A549 (cell line): Measurements from ENCODE around the gene TRMT44. TPM values are rescaled to one million over a fixed set of nuclear protein-coding genes. Genes with fewer than 3 reads are reported as not detected.
"Not testable (repeated sequence)": the region's sequence is repeated elsewhere in the genome, so short reads cannot be mapped to it uniquely, and the experiment has no call there.

Source experiments
- ATAC-seq, 2 experiments: fragments of 200-7000 bp in 1 of 2; fragments of >200 bp in 1 of 2; cut with Nextera tagmentation in 1 of 2; cut with Tn5 transposase in 1 of 2; 3 replicates each; pipeline versions ENCODE4 v1.8.0 to v1.9.1; 2018 to 2020; ENCODE audit warnings: mild to moderate bottlenecking in 1 of 2, moderate library complexity in 1 of 2
- CTCF ChIA-PET: fragments of 300-600 bp; sonication (Branson Sonifier 250); formaldehyde crosslinking; extraction: SDS; loops from one replicate; lab custom pipeline; 2021; ENCODE audit warnings: antibody characterized with exemption, inconsistent platforms; lab: Yijun Ruan, JAX
- POLR2A ChIA-PET: fragments of 350-600 bp; formaldehyde crosslinking; extraction: SDS; loops from one replicate; lab custom pipeline; 2021; ENCODE audit warnings: antibody characterized with exemption, inconsistent platforms; lab: Yijun Ruan, JAX
- DNase-seq, 2 experiments: peaks; one replicate each; pipeline versions ENCODE4 v3.0.0 to v3.0.0-alpha.2; 2011 to 2016; ENCODE audit warnings: low read depth in 1 of 2, low spot score in 1 of 2
- FAIRE-seq: peaks from 2 replicates; lab custom pipeline; 2011; peaks lifted over from hg19 to GRCh38; lab: Jason Lieb, UNC
- H3K27ac ChIP-seq, 2 experiments: fragments of >200 bp; sonication (Bioruptor Twin); formaldehyde crosslinking; 3 replicates each; pipeline ENCODE4 v1.5.1; 2016 to 2017
- H3K4me1 ChIP-seq: fragments of >200 bp; sonication (Bioruptor Twin); formaldehyde crosslinking; 3 replicates; pipeline ENCODE4 v1.6.1; 2016
- H3K4me2 ChIP-seq: fragments of >200 bp; sonication (Bioruptor Twin); formaldehyde crosslinking; 3 replicates; pipeline ENCODE4 v1.6.1; 2016
- H3K4me3 ChIP-seq: fragments of >200 bp; sonication (Bioruptor Twin); formaldehyde crosslinking; 3 replicates; pipeline ENCODE4 v1.5.1; 2016
- H3K9me3 ChIP-seq: fragments of >200 bp; sonication (Bioruptor Twin); formaldehyde crosslinking; 3 replicates; pipeline ENCODE4 v1.6.1; 2016
- BCL3 ChIP-seq: fragments of >200 bp; sonication (Bioruptor Twin); formaldehyde crosslinking; IDR thresholded peaks from 3 replicates; pipeline ENCODE4 v1.6.1; 2016
- BHLHE40 ChIP-seq: IDR thresholded peaks from 2 replicates; pipeline ENCODE4 v1.6.1; 2012; ENCODE audit warnings: low read depth, low read length, inconsistent platforms
- FOSL2 ChIP-seq, 2 experiments: fragments of 450-650 bp in 1 of 2; fragments of >200 bp in 1 of 2; sonication (Bioruptor Twin) in 1 of 2; formaldehyde crosslinking; IDR thresholded peaks; 2 replicates each; pipeline versions ENCODE4 v1.5.0 to v1.6.1; 2016 to 2020; ENCODE audit warnings: mild to moderate bottlenecking in 1 of 2, moderate library complexity in 1 of 2
- GATA3 ChIP-seq: IDR thresholded peaks from 2 replicates; pipeline ENCODE4 v1.6.1; 2012; ENCODE audit warnings: borderline replicate concordance
- HDAC2 ChIP-seq: fragments of 200-600 bp; sonication (generic); IDR thresholded peaks from 2 replicates; pipeline ENCODE4 v1.6.1; 2016
- HEYL ChIP-seq: fragments of 250-450 bp; sonication (Bioruptor Pico); IDR thresholded peaks from 2 replicates; pipeline ENCODE4 v1.8.0; 2021; ENCODE audit warnings: mild to moderate bottlenecking, moderate library complexity
- JUN ChIP-seq, 2 experiments: fragments of >200 bp; sonication (Bioruptor Twin); formaldehyde crosslinking; IDR thresholded peaks; 2 replicates in 1 of 2; 3 replicates in 1 of 2; pipeline ENCODE4 v1.6.1; 2016 to 2017
- KDM1A ChIP-seq: fragments of 200-600 bp; sonication (generic); IDR thresholded peaks from 2 replicates; pipeline ENCODE4 v1.6.1; 2016; ENCODE audit warnings: low read depth, mild to moderate bottlenecking
- KDM5A ChIP-seq: fragments of 200-600 bp; sonication (generic); IDR thresholded peaks from 2 replicates; pipeline ENCODE4 v1.6.1; 2016; ENCODE audit warnings: antibody characterized with exemption, mild to moderate bottlenecking
- MAZ ChIP-seq: fragments of 150-350 bp; IDR thresholded peaks from 2 replicates; pipeline ENCODE4 v1.6.1; 2014; ENCODE audit warnings: antibody characterized with exemption, low read depth, low read length, borderline replicate concordance
- NFE2L2 ChIP-seq: fragments of 150-350 bp; conservative IDR thresholded peaks from 2 replicates; pipeline ENCODE4 v1.6.1; 2014; ENCODE audit warnings: low read length
- RAD21 ChIP-seq, 2 experiments: fragments of >200 bp in 1 of 2; sonication (Bioruptor Twin) in 1 of 2; formaldehyde crosslinking in 1 of 2; IDR thresholded peaks in 1 of 2; conservative IDR thresholded peaks in 1 of 2; 2 replicates in 1 of 2; 3 replicates in 1 of 2; pipeline ENCODE4 v1.6.1; 2012 to 2018; ENCODE audit warnings: inconsistent platforms in 1 of 2
- RFX5 ChIP-seq: fragments of 450-650 bp; IDR thresholded peaks from 2 replicates; pipeline ENCODE4 v1.7.1; 2014; ENCODE audit warnings: antibody characterized with exemption, mild to moderate bottlenecking, moderate library complexity
- SMC3 ChIP-seq: fragments of >200 bp; sonication (Bioruptor Twin); formaldehyde crosslinking; IDR thresholded peaks from 3 replicates; pipeline ENCODE4 v1.6.1; 2018; ENCODE audit warnings: inconsistent platforms
- ZSCAN20 ChIP-seq: fragments of 250-450 bp; sonication (Bioruptor Pico); IDR thresholded peaks from 2 replicates; pipeline ENCODE4 v1.8.0; 2022; ENCODE audit warnings: mild to moderate bottlenecking, moderate library complexity
- WGBS: methylation state at CpG from one replicate; pipeline ENCODE4 v1.1.6; 2017; ENCODE audit errors: missing lambda C conversion rate; 5-methylcytosine and 5-hydroxymethylcytosine counted together
- polyA plus RNA-seq, 4 experiments: library from polyadenylated mRNA; depleted of rRNA in 3 of 4; stranded (reverse); fragments of >200 nt; fragmentation: RNase III in 1 of 4; extraction: RNeasy Plus Mini Kit Qiagen cat#74134 plus additional on column Dnase treatment in 1 of 4; gene quantifications; 2 replicates in 3 of 4; 3 replicates in 1 of 4; pipeline ENCODE4 v1.2.3, GENCODE V29; 2011 to 2017
- TF ChIP-seq, protein P1 (sequence below): fragments of >200 bp; sonication (Bioruptor Twin); formaldehyde crosslinking; IDR thresholded peaks from 3 replicates; pipeline ENCODE4 v1.5.1; 2016
- TF ChIP-seq, protein P2 (sequence below): fragments of >200 bp; sonication (Bioruptor Twin); formaldehyde crosslinking; IDR thresholded peaks from 2 replicates; pipeline ENCODE4 v1.6.1; 2016

Gene TRMT44
- polyA plus RNA-seq, 2 of the 4 experiments (the other 2 are of a cell fraction), result 5.0 to 7.0 TPM

- WGBS, result 97% methylated on average over 6 of the region's 9 CpGs
- ATAC-seq, result no peak
- Histone ChIP-seq H3K4me3 (no peak overlapping the region), H3K27ac (no peak overlapping the region), H3K4me1 (peaks cover 10% of the 10 kb centered on the region; the same call in 1 of the 3 replicates)
- POLR2A ChIA-PET, result no interaction called here
- TF ChIP-seq SMC3 (no peak), ZSCAN20 (CRISPR knock-in tag) (no peak), HDAC2 (no peak)
- TF ChIP-seq, all 56 proteins: peak for 0
- CTCF ChIA-PET, result interaction anchor here (0.7 to 20.7 kb wide), 6 partner anchors 11 to 228 kb away, joined by 3 to 270 read pairs (median 6); partner anchors contain the start of gene HTRA3
- DNase-seq, result no peak
- FAIRE-seq, result no peak
- Histone ChIP-seq H3K4me2 (no peak overlapping the region), H3K9me3 (no peaks in the 10 kb centered on the region)
Observed at GRCh38 chr4:8405516-8405875, 35.1 kb upstream of the TRMT44 start.

DNA sequence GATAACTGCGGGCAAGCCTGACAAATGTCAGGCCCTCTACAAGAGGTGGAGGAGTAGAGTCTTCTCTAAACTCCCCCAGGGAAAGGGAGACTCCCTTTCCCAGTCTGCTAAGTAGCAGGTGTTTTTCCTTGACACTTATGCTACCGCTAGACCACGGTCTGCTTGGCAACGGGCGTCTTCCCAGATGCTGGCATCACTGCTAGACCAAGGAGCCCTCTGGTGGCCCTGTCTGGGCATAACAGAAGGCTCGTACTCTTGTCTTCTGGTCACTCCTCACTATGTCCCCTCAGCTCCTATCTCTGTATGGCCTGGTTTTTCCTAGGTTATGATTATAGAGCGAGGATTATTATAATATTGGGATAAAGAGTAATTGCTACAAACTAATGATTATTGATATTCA is 33.7 kb upstream of the TRMT44 start:
- FAIRE-seq, H3K4me2 ChIP-seq, H3K4me3 ChIP-seq, ATAC-seq, DNase-seq, POLR2A ChIA-PET, H3K27ac ChIP-seq, H3K9me3 ChIP-seq, H3K4me1 ChIP-seq: not testable (repeated sequence)
- peak; percentile 40 to 54; a peak in 4 of 5 replicates for TF ChIP-seq RAD21 (conservative IDR thresholded peaks at IDR 0.05 in 1 of 2, IDR thresholded peaks at IDR 0.05 in 1 of 2)
- WGBS, result 57% methylated on average over 7 of the region's 7 CpGs
- CTCF ChIA-PET, result interaction anchor here (0.9 to 20.7 kb wide), 4 partner anchors 22 to 230 kb away, joined by 3 to 270 read pairs (median 40); partner anchors contain the start of gene HTRA3

- no peak for TF ChIP-seq KDM1A
- TF ChIP-seq NFE2L2, result no peak
- TF ChIP-seq HDAC2, result no peak
- no peak for TF ChIP-seq RFX5
- TF ChIP-seq JUN (IDR thresholded peaks at IDR 0.05), result no peak
- TF ChIP-seq BHLHE40, result no peak
- TF ChIP-seq FOSL2 (IDR thresholded peaks at IDR 0.05), result no peak
- no peak for TF ChIP-seq FOSL2 (CRISPR knock-in tag; IDR thresholded peaks at IDR 0.05)
- no peak for TF ChIP-seq GATA3
- TF ChIP-seq BCL3, result no peak
- TF ChIP-seq KDM5A, result no peak
- TF ChIP-seq, protein P1, sequence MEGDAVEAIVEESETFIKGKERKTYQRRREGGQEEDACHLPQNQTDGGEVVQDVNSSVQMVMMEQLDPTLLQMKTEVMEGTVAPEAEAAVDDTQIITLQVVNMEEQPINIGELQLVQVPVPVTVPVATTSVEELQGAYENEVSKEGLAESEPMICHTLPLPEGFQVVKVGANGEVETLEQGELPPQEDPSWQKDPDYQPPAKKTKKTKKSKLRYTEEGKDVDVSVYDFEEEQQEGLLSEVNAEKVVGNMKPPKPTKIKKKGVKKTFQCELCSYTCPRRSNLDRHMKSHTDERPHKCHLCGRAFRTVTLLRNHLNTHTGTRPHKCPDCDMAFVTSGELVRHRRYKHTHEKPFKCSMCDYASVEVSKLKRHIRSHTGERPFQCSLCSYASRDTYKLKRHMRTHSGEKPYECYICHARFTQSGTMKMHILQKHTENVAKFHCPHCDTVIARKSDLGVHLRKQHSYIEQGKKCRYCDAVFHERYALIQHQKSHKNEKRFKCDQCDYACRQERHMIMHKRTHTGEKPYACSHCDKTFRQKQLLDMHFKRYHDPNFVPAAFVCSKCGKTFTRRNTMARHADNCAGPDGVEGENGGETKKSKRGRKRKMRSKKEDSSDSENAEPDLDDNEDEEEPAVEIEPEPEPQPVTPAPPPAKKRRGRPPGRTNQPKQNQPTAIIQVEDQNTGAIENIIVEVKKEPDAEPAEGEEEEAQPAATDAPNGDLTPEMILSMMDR, result no peak
- no peak for TF ChIP-seq HEYL (CRISPR knock-in tag)
- TF ChIP-seq SMC3, result no peak
- no peak overlapping the region for H3K27ac ChIP-seq
- ChIA-PET CTCF (interaction anchor here (0.9 to 20.7 kb wide), 5 partner anchors 10 to 231 kb away, joined by 3 to 270 read pairs (median 29); partner anchors contain the start of gene HTRA3), POLR2A (no interaction called here)
- no peak overlapping the region for H3K4me3 ChIP-seq
- FAIRE-seq (no peak), ATAC-seq (no peak), DNase-seq (no peak)
- no peak overlapping the region for H3K4me2 ChIP-seq
- peaks cover 10% of the 10 kb centered on the region; the same call in 1 of the 3 replicates for H3K4me1 ChIP-seq
- 77% methylated on average over 14 of the region's 14 CpGs for whole genome bisulfite sequencing
- no peaks in the 10 kb centered on the region for H3K9me3 ChIP-seq
Observed at GRCh38 chr4:8407316-8407715, 33.3 kb upstream of the TRMT44 start.

DNA sequence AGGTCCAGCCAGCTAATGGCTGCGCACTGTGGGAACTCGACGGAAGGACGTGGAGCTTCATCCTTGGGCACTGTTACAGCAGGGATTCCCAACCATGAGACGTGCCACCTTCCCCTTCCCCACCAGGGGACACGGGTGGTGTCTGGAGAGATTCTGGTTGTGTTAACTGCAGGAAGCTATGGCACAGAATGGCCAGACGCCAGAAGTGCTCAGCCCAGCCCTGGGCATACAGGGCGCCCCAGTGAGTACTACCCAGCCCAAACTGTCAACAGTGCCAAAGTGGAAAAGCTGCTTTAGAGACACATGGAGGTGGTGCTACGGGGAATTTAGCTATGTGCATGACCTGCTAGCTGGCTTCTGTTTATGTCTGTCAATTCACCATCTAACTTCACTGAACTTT is 32.8 kb upstream of the TRMT44 start:
- CTCF ChIA-PET, result interaction anchor here (0.9 to 20.7 kb wide), 5 partner anchors 9 to 231 kb away, joined by 3 to 270 read pairs (median 29); partner anchors contain the start of gene HTRA3
- POLR2A ChIA-PET, result no interaction called here

More for the DNA sequence above, 32.8 kb upstream of the TRMT44 start:
- FAIRE-seq (no peak), DNase-seq (no peak), ATAC-seq (no peak)
- H3K4me2 ChIP-seq, result no peak overlapping the region
- no peak overlapping the region for H3K27ac ChIP-seq
- H3K9me3 ChIP-seq, result no peaks in the 10 kb centered on the region
- 84% methylated on average over 9 of the region's 9 CpGs for WGBS
- no peak overlapping the region for H3K4me3 ChIP-seq
- H3K4me1 ChIP-seq, result peaks cover 10% of the 10 kb centered on the region; the same call in 1 of the 3 replicates
- TF ChIP-seq MAZ, result no peak
- TF ChIP-seq, protein P2, sequence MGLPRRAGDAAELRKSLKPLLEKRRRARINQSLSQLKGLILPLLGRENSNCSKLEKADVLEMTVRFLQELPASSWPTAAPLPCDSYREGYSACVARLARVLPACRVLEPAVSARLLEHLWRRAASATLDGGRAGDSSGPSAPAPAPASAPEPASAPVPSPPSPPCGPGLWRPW, result no peak
- TF ChIP-seq, all 56 proteins: peak for 0
